Endothelial cell of umbilical vein (primary cell): Measurements from ENCODE around the gene FLT3LG.

Source experiments
- CTCF ChIP-seq, 2 donors: IDR thresholded peaks; 1 replicate in 1 of 2; 2 replicates in 1 of 2; pipeline ENCODE4 v1.5.1; 2011; ENCODE audit warnings: low read length in 2 of 2, mild to moderate bottlenecking in 2 of 2, moderate library complexity in 2 of 2, control low read depth in 1 of 2, inconsistent platforms in 1 of 2, low read depth in 1 of 2; ENCODE audit not compliant: insufficient read depth in 1 of 2; ENCODE audit errors: extremely low read depth in 1 of 2
- EZH2 ChIP-seq: IDR thresholded peaks from 2 replicates; pipeline ENCODE4 v1.6.1; 2012; ENCODE audit warnings: borderline replicate concordance, low read depth, mild to moderate bottlenecking, moderate library complexity, low read length, inconsistent platforms; ENCODE audit not compliant: severe bottlenecking
- JUN ChIP-seq: IDR thresholded peaks from 2 replicates; pipeline ENCODE4 v1.6.1; 2011; ENCODE audit warnings: borderline replicate concordance, low read depth; ENCODE audit not compliant: insufficient read length, insufficient read depth
- MAX ChIP-seq: IDR thresholded peaks from 2 replicates; pipeline ENCODE4 v1.6.1; 2011; ENCODE audit not compliant: insufficient read depth, insufficient read length
- POLR2A ChIP-seq: IDR thresholded peaks from 2 replicates; pipeline ENCODE4 v1.6.1; 2012; ENCODE audit warnings: low read depth, mild to moderate bottlenecking, control low read depth, low read length

- TF ChIP-seq CTCF (IDR thresholded peaks at IDR 0.05; ENCODE audit: extremely low read depth in 1 of 2, insufficient read depth in 1 of 2, low read depth in 1 of 2, low read length in 2 of 2), result no peak
- TF ChIP-seq EZH2, result peak; percentile 48
- TF ChIP-seq POLR2A, result no peak
- TF ChIP-seq JUN, result no peak
- TF ChIP-seq MAX, result no peak
Measured at GRCh38 chr19:49442354-49442753, 31.7 kb upstream of the FLT3LG start.
